GM23338 (cell line): ENCODE measurements around the gene ZC3H13.

Source experiments
- CREB1 ChIP-seq: fragments of 250-450 bp; sonication (Bioruptor Pico); IDR thresholded peaks from 2 replicates; pipeline ENCODE4 v1.5.0; 2020; ENCODE audit warnings: low read depth, mild to moderate bottlenecking, moderate library complexity
- EZH2 ChIP-seq: fragments of 200-600 bp; sonication (generic); IDR thresholded peaks from one replicate; pipeline ENCODE4 v1.8.0; 2017; ENCODE audit warnings: antibody characterized with exemption, mild to moderate bottlenecking, low read depth; ENCODE audit not compliant: unreplicated experiment
- EZH2phosphoT487 ChIP-seq: fragments of 200-600 bp; sonication (generic); IDR thresholded peaks from one replicate; pipeline ENCODE4 v1.8.1; 2018; ENCODE audit warnings: antibody characterized with exemption; ENCODE audit not compliant: unreplicated experiment
- JUNB ChIP-seq: IDR thresholded peaks from one replicate; pipeline ENCODE4 v1.6.1; 2016; ENCODE audit warnings: antibody characterized with exemption; ENCODE audit not compliant: unreplicated experiment
- NANOG ChIP-seq: IDR thresholded peaks from 2 replicates; pipeline ENCODE4 v1.6.1; 2016; ENCODE audit warnings: antibody characterized with exemption, borderline replicate concordance
- POLR2AphosphoS5 ChIP-seq: IDR thresholded peaks from 2 replicates; pipeline ENCODE4 v1.6.1; 2016; ENCODE audit warnings: antibody characterized with exemption, low read depth
- STAT1 ChIP-seq: IDR thresholded peaks from one replicate; pipeline ENCODE4 v1.6.1; 2016; ENCODE audit warnings: antibody characterized with exemption; ENCODE audit not compliant: unreplicated experiment
- ZNF114 ChIP-seq: fragments of 250-450 bp; sonication (Bioruptor Pico); IDR thresholded peaks from 2 replicates; pipeline ENCODE4 v1.5.0; 2020; ENCODE audit warnings: mild to moderate bottlenecking, moderate library complexity
- ZNF331 ChIP-seq: fragments of 250-450 bp; sonication (Bioruptor Pico); IDR thresholded peaks from 2 replicates; pipeline ENCODE4 v1.5.0; 2020; ENCODE audit warnings: low read depth, mild to moderate bottlenecking, moderate library complexity
- ZNF462 ChIP-seq: fragments of 250-450 bp; sonication (Bioruptor Pico); IDR thresholded peaks from 2 replicates; pipeline ENCODE4 v1.5.0; 2020; ENCODE audit warnings: mild to moderate bottlenecking, moderate library complexity
- TF ChIP-seq, protein P1 (sequence below), 2 experiments: fragments of 200-600 bp in 1 of 2; sonication (generic) in 1 of 2; conservative IDR thresholded peaks; 2 replicates each; pipeline versions ENCODE4 v1.5.1 to v1.6.1; 2016 to 2017; ENCODE audit warnings: antibody characterized with exemption in 2 of 2, low read depth in 2 of 2, mild to moderate bottlenecking in 2 of 2, moderate library complexity in 1 of 2
- TF ChIP-seq, protein P2 (sequence below): IDR thresholded peaks from 2 replicates; pipeline ENCODE4 v1.6.1; 2016; ENCODE audit warnings: antibody characterized with exemption
- TF ChIP-seq, protein P3 (sequence below): IDR thresholded peaks from one replicate; pipeline ENCODE4 v1.6.1; 2018; ENCODE audit warnings: antibody characterized with exemption; ENCODE audit not compliant: unreplicated experiment

DNA sequence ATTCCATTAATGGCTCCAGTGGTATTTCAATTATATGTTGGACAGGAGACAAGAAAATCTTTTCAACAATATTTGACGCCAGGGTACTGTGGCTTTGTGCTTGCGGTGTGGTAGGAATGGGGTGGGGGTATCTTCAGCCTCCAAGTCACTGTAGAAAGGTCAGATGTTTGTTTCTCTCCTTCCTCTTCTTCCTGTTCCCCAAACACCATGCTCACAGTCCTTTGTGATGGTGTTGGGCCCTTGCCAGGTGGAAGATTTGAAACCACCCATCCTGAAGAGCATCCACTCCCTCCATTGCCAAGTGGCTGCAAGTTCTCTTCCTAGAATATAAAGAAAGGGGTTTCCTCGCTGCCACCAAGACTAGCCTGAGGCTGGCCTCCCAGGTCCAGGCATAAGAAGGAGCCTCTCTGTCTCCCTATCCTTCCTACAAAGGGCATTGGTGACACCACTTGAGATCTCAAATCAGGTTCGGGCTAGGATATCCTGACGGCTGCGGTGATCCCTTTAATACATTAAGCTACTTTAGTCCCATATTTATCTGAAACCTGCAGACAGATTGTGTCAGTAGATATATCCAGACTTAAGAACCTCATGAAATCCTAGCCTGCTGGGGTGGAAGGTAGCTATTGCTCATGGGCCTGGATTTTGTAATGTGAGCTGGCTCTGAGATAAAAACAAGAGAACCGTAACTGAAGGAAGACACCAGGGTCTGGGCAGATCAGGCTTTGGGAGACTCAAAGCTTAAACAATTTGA, 136.7 kb downstream of the ZC3H13 start:
- TF ChIP-seq, protein P1, sequence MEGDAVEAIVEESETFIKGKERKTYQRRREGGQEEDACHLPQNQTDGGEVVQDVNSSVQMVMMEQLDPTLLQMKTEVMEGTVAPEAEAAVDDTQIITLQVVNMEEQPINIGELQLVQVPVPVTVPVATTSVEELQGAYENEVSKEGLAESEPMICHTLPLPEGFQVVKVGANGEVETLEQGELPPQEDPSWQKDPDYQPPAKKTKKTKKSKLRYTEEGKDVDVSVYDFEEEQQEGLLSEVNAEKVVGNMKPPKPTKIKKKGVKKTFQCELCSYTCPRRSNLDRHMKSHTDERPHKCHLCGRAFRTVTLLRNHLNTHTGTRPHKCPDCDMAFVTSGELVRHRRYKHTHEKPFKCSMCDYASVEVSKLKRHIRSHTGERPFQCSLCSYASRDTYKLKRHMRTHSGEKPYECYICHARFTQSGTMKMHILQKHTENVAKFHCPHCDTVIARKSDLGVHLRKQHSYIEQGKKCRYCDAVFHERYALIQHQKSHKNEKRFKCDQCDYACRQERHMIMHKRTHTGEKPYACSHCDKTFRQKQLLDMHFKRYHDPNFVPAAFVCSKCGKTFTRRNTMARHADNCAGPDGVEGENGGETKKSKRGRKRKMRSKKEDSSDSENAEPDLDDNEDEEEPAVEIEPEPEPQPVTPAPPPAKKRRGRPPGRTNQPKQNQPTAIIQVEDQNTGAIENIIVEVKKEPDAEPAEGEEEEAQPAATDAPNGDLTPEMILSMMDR (conservative IDR thresholded peaks at IDR 0.05; ENCODE audit: low read depth in 2 of 2), result no peak
- TF ChIP-seq, protein P2, sequence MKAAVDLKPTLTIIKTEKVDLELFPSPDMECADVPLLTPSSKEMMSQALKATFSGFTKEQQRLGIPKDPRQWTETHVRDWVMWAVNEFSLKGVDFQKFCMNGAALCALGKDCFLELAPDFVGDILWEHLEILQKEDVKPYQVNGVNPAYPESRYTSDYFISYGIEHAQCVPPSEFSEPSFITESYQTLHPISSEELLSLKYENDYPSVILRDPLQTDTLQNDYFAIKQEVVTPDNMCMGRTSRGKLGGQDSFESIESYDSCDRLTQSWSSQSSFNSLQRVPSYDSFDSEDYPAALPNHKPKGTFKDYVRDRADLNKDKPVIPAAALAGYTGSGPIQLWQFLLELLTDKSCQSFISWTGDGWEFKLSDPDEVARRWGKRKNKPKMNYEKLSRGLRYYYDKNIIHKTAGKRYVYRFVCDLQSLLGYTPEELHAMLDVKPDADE, result no peak
- TF ChIP-seq ZNF462 (CRISPR knock-in tag), result no peak
- TF ChIP-seq EZH2phosphoT487, result no peak
- TF ChIP-seq POLR2AphosphoS5, result no peak
- TF ChIP-seq, protein P3, sequence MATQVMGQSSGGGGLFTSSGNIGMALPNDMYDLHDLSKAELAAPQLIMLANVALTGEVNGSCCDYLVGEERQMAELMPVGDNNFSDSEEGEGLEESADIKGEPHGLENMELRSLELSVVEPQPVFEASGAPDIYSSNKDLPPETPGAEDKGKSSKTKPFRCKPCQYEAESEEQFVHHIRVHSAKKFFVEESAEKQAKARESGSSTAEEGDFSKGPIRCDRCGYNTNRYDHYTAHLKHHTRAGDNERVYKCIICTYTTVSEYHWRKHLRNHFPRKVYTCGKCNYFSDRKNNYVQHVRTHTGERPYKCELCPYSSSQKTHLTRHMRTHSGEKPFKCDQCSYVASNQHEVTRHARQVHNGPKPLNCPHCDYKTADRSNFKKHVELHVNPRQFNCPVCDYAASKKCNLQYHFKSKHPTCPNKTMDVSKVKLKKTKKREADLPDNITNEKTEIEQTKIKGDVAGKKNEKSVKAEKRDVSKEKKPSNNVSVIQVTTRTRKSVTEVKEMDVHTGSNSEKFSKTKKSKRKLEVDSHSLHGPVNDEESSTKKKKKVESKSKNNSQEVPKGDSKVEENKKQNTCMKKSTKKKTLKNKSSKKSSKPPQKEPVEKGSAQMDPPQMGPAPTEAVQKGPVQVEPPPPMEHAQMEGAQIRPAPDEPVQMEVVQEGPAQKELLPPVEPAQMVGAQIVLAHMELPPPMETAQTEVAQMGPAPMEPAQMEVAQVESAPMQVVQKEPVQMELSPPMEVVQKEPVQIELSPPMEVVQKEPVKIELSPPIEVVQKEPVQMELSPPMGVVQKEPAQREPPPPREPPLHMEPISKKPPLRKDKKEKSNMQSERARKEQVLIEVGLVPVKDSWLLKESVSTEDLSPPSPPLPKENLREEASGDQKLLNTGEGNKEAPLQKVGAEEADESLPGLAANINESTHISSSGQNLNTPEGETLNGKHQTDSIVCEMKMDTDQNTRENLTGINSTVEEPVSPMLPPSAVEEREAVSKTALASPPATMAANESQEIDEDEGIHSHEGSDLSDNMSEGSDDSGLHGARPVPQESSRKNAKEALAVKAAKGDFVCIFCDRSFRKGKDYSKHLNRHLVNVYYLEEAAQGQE, result no peak
- TF ChIP-seq ZNF331 (CRISPR knock-in tag), result no peak
- no peak for TF ChIP-seq EZH2
- TF ChIP-seq JUNB, result no peak
- TF ChIP-seq CREB1, result no peak
- no peak for TF ChIP-seq ZNF114 (CRISPR knock-in tag)
- TF ChIP-seq NANOG, result no peak
- TF ChIP-seq STAT1, result no peak
